Activated T-cell treated with anti-CD3 and anti-CD28 coated beads, Interleukin-2, amount 50 U/mL, for 1 hour (primary cell): Measurements from ENCODE around the gene SPINDOC.
"Not testable (repeated sequence)": the region's sequence is repeated elsewhere in the genome, so short reads cannot be mapped to it uniquely, and the experiment has no call there.

Experiments used
- DNase-seq: peaks from one replicate; pipeline ENCODE4 v3.0.0-alpha.2; 2020

SPINDOC gene

DNA sequence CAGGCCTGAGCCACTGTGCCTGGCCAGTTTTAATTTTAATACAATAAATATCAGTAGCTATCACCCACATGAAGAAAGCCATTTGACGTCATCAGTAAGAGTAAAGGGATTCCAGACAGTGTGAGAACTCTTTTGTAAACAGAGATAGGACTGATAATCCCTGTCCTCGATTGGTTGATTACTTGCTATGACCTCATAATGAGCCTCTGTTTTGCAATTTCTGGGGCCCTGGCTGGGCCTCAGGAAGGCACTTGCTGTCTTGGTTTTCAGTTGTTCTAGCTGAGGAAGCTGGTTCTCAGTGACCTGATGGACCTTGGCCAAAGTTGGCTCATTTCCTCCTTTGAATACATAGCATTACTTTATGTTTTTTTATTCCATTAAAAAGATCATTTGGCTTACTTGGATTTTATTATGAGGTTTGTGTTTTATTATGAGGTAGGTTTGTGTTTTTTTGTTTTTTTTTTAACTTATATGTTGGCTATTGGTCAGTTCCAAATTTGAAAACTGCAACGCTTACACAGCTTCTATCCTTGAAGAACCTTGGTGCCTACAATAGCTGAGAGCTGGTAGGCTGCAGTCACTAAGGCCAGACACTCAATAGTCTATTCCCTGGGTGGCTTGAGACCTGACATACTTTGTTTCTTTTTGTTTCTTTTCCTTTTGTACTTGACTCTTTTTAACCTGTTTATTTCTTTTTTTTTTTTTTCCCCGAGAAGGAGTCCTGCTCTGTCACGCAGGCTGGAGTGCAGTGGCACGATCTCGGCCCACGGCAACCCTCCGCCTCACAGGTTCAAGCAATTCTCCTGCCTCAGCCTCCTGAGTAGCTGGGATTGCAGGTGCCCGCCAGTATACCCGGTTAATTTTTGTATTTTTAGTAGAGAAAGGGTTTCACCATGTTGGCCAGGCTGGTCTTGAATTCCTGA, 45.6 kb downstream of the SPINDOC start:
- DNase-seq: no peak

DNA sequence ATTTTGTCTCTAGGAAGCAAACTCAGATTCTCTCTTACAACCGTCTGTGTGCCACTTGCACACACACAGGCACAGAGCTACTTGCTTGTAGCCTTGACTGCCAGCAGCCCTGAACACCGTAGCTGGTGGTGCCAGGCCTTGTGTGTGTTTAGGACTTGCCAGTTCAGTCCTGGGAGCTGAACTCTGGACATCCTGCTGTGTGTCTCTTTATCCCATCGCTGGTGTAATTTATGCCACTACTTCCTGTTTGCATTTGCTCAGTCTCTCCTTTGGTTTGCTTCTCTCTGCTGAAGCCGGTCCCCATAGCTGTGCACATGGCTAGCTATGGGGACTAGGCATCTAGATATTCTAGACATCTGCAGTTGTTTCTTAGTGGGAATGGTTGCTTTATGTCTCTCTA, 49.7 kb downstream of the SPINDOC start:
- peak; percentile 31 for DNase-seq

GRCh38 chr11:63863620-63864019, 50.4 kb downstream of the SPINDOC start:
- DNase-seq: not testable (repeated sequence)

DNA sequence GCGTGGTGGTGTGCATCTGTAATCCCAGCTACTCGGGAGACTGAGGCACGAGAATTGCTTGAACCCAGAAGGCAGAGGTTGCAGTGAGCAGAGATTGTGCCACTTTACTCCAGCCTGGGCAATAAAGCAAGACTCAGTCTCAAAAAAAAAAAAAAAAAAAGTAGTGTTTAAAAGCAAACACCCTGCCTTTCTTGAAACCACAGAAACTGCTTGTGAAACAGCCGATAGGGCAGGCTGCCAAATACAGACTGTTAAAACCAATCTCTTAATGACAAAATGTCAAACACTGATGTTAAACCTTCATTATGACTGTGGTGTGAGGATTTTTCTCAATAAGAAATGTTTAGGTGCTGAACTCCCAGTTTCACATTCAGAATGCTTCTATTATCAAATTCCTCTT, 53.0 kb downstream of the SPINDOC start:
- DNase-seq: peak; percentile 52

DNA sequence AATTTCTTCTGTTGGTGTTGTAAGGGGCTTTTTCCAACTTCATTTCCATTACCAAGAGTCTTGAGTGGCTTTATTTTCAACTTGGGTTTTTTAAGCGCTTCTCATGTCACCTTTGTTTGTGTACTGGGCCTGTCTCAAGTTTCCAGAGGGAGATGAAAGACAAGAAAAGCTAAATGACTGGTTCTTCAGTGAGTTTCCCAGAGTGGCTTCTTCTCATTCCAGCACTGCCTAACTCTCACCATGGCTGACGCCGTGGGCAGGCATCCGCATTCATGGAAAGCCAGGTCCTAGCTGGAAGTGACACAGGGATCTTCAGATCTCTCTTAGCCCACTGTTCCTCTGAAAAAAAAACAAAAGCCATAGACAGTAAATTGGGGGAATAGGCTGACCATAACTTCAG, 54.3 kb downstream of the SPINDOC start:
- no peak for DNase-seq

DNA sequence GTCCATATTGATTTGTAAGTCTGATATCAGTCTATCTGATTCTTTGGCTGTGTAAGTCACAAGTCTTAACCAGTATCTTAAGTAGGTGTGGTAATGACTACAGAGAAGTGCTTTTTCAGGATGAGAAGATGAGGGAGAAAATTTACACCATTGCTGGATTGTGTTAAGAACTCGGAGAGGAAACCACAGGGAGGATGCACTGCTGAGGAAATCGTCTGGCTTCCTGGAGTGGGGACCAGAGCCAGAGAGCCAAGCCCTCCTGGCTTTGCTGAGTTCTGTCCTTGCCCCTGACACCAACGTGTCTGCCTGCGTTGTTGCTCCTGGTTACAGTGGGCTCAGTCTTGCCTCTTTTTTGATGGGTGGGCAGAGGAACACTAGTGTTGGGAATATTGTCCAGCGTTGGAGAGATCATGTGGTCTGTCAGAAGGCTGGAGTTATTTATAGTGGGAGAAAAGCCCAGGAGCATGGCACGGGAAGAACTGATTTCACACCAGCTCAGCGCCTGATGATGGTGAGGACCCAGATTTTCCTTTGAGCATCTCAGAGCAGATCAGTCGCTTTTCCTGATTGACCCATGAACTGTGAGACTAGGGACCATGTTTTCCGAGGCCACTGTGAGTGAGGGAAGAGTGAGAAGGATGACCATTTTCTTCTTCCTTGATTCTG, 55.3 kb downstream of the SPINDOC start:
- DNase-seq: no peak

DNA sequence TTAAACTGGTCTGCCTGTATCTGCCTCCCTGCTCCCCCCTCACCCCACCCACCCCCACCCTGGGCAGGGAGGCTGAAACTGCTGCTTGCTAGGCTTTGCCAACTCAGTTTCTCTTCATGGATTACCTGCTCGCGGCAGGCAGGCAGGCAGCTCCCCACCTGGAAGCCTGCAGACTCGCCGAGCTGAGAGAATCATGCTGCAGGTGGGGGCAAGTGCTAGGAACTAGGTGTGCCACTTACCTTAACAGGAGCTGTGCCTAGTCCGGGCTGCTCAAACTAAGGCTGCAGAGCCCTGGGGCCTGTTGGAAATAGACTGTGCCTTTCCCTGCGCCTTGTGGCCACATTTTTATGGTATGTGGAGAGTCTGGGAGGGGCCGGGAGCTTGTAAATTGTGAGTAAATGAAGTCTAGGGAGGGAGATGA, 55.9 kb downstream of the SPINDOC start:
- DNase-seq: no peak

GRCh38 chr11:63869683-63870082, 56.4 kb downstream of the SPINDOC start:
- no peak for DNase-seq

GRCh38 chr11:63870351-63871140, 57.3 kb downstream of the SPINDOC start:
- no peak for DNase-seq

GRCh38 chr11:63871962-63872799, 58.9 kb downstream of the SPINDOC start:
- peak; percentile 29 for DNase-seq

DNA sequence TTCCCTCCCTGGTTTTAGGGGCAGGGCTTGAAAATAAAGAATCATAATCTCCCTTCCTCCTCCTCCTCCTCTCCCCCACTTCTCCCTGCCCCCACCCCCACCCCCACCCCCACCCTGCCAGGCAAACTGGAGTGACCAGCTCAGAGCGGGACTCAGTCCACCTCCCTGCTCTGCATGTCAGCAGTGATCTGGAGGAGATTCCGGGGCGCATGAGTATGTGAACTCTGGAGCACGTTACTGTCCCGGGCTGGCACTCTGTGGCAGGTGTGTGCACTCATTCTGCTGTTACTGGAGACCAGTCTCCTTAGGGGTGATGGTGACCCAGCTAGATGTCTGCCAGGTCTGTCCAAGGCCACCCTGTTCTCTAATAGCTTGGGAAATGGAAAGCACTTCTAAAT, 59.5 kb downstream of the SPINDOC start:
- no peak for DNase-seq

DNA sequence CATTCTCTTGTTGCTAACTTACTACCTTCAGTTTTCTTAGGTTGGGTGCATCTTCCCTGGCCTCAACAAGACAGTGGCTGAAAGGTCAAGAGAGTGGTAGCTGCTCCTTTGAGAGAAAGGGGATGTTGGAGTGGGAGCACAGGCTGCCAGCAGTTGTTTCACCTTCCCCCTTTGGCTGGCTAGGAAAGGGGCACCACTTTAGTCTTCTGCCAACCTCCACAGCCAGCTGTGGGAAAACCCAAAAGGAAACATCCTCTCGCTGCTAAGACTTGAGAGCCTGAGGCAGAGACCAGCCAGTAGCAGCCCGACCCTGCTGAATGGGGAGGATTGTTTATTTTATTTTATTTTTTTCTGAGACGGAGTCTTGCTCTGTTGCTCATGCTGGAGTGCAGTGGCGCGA, 60.1 kb downstream of the SPINDOC start:
- DNase-seq: no peak

DNA sequence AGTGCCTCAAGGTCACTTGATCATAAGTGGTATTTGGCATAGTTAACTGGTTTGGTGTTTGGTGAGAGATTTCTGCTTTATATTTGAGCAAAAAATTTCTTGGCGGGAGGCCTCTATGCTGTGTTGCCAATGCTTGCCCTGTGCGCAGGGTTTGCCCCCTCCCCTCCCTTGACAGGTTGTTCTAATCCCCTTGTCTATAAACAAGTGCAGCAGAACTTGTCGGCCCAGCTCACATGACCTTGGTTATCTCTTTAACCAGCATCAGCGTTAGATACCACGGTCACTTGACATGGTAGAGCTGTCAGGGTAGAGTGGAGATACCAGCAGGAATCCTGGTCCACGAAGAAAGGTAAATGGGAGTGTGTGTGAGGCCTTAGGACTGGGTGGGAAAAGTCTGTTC, 61.3 kb downstream of the SPINDOC start:
- DNase-seq: no peak

DNA sequence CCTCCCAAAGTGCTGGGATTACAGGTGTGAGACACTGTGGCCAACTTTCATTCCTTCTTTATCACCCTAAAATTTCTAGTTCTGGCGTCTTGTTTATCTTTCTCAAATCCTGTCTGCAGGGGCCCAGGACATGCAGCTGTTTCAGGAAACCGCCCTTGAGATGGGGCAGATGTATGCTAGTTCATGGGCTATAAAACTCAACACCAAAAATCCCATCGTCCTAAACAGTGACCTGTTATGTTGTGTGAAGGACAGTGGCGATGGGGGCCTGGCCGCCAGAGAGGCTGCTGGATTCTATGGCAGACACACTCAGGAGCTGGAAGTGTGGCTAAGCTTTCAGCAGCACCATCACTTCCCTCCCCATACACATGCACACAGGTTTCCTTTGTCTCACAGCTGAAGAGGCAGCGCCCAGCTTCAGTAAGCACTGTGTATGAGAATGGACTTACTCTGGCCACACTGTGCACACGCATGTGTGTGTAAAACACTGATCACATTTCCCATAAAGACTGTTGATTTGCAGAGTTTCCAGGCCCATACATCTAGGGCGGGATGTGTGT, 62.3 kb downstream of the SPINDOC start:
- no peak for DNase-seq

DNA sequence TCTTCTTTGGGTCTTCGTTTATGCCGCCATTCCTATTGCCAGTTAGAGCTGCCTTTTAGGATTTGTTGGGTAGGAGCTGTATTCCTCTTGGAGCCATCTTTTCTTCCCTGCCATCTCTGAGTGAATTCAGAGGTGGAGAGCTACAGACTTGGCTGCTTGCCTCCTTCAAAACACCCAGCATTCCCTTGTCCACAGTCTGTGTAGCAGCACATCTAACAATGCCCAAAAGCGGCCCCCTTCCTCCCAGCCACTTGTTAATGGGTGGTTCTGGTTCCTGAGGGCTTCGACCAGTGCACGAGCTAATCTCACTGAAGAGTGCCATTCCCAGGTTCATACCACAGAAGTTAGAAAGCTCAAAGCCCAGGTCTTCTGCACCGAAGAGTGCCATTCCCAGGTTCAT, 63.4 kb downstream of the SPINDOC start:
- no peak for DNase-seq
